ENCODE results near the gene GFER. TPM values are rescaled to one million over a fixed set of nuclear protein-coding genes. Genes with fewer than 3 reads are reported as not detected.
A peak's percentile ranks its signal among the peaks of the same experiment; 100 is the strongest.

The GFER gene
- total and polyA plus RNA-seq, 5 donors from 2014 or later, result 18.4 to 45.5 (median 35.9) TPM

DNA sequence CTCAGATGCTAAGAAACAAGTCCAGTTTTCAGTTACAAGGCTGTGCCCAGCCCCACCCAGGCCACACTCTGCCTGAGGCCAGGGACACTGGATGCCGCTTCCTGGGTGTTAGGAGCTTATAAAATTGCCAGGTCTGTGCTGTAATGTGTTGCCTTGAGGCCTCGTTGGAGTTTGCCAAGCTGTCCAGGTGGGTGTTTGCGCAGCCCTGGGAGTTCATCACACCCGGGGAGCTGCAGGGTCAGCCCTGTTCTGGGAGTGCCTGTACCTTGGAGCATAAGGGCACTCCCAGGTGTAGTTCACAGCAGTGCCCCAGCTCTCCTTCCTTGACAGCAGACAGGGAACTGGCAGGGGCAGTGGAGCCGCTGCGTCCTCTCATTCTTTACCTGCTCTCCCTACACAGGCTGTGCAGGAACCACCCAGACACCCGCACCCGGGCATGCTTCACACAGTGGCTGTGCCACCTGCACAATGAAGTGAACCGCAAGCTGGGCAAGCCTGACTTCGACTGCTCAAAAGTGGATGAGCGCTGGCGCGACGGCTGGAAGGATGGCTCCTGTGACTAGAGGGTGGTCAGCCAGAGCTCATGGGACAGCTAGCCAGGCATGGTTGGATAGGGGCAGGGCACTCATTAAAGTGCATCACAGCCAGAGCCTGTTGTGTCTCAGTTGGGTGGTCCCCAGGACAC, 1.6 kb downstream of the GFER start:
- Mint-ChIP-seq H3K4me1 (peaks cover 0 to 33% (median 11%) of the 10 kb centered on the region in 4 donors), H3K9me3 (peaks cover 0 to 2% (median 0%) of the 10 kb centered on the region in 7 donors), H3K4me3 (peak overlapping the region; percentile 80 to 88 (median 82)), H3K36me3 (no peaks in the 10 kb centered on the region), H3K27ac (no peak overlapping the region), H3K27me3 (peaks cover 41% of the 10 kb centered on the region)
- no peaks in the 10 kb centered on the region for H3K36me3 ChIP-seq (ENCODE audit: control insufficient read depth, insufficient read depth, low read length)
- no peak for ATAC-seq (ENCODE audit: low read depth in 2 of 2)
- H3K4me1 ChIP-seq (ENCODE audit: control insufficient read depth, insufficient read depth, low read length, poor library complexity, severe bottlenecking), result peaks cover 27% of the 10 kb centered on the region
- H3K9me3 ChIP-seq (ENCODE audit: control insufficient read depth in 2 of 2, low read length in 2 of 2), result no peaks in the 10 kb centered on the region
- no peak overlapping the region for H3K4me3 ChIP-seq (ENCODE audit: low read depth, low read length)
- H3K27me3 ChIP-seq (ENCODE audit: control insufficient read depth, insufficient read depth, low read length), result peaks cover 17% of the 10 kb centered on the region
- DNase-seq, result no peak
- H3K27ac ChIP-seq (ENCODE audit: insufficient read depth, low read length, poor library complexity, severe bottlenecking), result no peak overlapping the region

DNA sequence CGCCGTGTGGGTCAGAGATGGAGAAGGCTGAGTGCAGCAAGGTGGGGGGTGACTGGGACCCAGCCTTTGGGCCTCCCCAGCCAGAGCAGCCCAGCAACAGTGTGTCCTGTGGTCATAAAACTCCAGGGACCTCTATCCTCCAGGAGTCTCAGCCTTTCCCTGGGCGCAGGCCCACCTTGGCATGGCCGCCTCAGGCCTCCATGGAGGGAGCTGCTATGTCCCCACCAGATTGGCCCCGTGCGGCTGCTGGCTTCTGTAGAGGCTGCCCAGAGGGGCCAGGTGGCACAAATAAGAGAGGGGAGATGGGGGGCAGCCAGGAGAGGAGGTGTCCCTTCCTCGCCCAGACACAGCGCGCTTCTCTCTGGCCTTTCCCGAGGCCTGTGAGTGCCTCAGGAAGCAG, 3.2 kb downstream of the GFER start:
- no peaks in the 10 kb centered on the region for H3K36me3 Mint-ChIP-seq
- Histone ChIP-seq H3K27ac (ENCODE audit: insufficient read depth, low read length, poor library complexity, severe bottlenecking) (no peak overlapping the region), H3K27me3 (ENCODE audit: control insufficient read depth, insufficient read depth, low read length) (peaks cover 8% of the 10 kb centered on the region), H3K9me3 (ENCODE audit: control insufficient read depth in 2 of 2, low read length in 2 of 2) (no peaks in the 10 kb centered on the region), H3K4me3 (ENCODE audit: low read depth, low read length) (no peak overlapping the region), H3K36me3 (ENCODE audit: control insufficient read depth, insufficient read depth, low read length) (no peaks in the 10 kb centered on the region), H3K4me1 (ENCODE audit: control insufficient read depth, insufficient read depth, low read length, poor library complexity, severe bottlenecking) (peaks cover 39% of the 10 kb centered on the region)
- H3K4me1 Mint-ChIP-seq, result peaks cover 0 to 41% (median 18%) of the 10 kb centered on the region in 4 donors
- H3K9me3 Mint-ChIP-seq, result peaks cover 0 to 2% (median 0%) of the 10 kb centered on the region in 7 donors
- no peak for ATAC-seq (ENCODE audit: low read depth in 2 of 2)
- DNase-seq, result no peak
- peak overlapping the region in 2 of 4 donors; percentile 36 to 88 for H3K4me3 Mint-ChIP-seq
- H3K27ac Mint-ChIP-seq, result no peak overlapping the region
- peaks cover 27% of the 10 kb centered on the region for H3K27me3 Mint-ChIP-seq

DNA sequence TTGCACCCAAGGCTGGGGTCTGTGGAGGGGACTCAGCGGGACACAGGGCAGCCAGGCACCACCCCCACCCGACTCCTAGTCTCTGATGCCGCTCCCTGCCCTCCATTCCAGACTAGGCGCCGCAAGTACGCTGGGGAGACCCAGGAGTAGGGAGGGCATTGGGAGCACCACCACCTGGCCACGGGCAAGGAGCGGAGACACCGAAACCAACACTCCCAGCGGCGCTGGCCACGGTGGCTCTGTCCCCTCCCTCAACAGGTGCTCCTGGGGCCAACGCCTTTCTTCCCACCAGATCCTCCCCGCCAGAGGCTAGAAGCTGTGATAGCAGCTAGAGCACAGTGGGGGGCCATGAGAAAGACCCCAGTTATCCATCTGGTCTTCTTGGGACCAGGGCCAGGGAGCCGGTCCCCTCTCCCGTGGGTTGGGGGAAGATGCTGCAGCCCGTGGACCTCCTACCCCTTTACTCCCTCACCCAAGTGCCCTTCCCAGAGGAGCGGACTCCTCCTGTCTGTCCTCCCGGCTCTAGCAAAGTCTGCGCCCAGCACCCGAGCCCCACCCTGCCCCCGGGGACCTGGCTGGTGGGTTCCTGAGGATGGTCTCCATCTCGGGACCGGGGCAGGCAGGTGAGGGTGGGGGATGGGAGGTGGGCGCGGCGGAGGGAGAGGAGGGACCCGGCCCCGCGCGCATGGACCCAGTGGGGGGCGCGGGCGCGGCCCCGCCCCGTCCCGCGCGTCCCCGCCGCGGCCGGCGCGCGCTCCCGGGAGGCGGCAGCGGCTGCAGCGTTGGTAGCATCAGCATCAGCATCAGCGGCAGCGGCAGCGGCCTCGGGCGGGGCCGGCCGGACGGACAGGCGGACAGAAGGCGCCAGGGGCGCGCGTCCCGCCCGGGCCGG, 5.5 kb downstream of the GFER start, which contains the start of gene SYNGR3:
Gene SYNGR3, plus strand, starts transcription at position 762 of the 892 bp plus-strand sequence. CDS start 133 bp downstream, outside the sequence.
- DNase-seq (no peak), ATAC-seq (ENCODE audit: low read depth in 2 of 2) (no peak)
- Histone ChIP-seq H3K36me3 (ENCODE audit: control insufficient read depth, insufficient read depth, low read length) (no peaks in the 10 kb centered on the region), H3K4me3 (ENCODE audit: low read depth, low read length) (peak within 1 kb of the TSS; percentile 48), H3K9me3 (ENCODE audit: control insufficient read depth in 2 of 2, low read length in 2 of 2) (no peaks in the 10 kb centered on the region), H3K27ac (ENCODE audit: insufficient read depth, low read length, poor library complexity, severe bottlenecking) (no peak within 1 kb of the TSS), H3K27me3 (ENCODE audit: control insufficient read depth, insufficient read depth, low read length) (peaks cover 6% of the 10 kb centered on the region), H3K4me1 (ENCODE audit: control insufficient read depth, insufficient read depth, low read length, poor library complexity, severe bottlenecking) (peaks cover 30% of the 10 kb centered on the region)
- peaks cover 22% of the 10 kb centered on the region for H3K27me3 Mint-ChIP-seq
- H3K4me3 Mint-ChIP-seq, result peak within 1 kb of the TSS; percentile 80 to 90 (median 85)
- H3K9me3 Mint-ChIP-seq, result peaks cover 0 to 2% (median 0%) of the 10 kb centered on the region in 7 donors
- peak within 1 kb of the TSS in 1 of 3 donors; percentile 14 for H3K27ac Mint-ChIP-seq
- H3K36me3 Mint-ChIP-seq, result no peaks in the 10 kb centered on the region
- peaks cover 0 to 34% (median 14%) of the 10 kb centered on the region in 4 donors for H3K4me1 Mint-ChIP-seq

DNA sequence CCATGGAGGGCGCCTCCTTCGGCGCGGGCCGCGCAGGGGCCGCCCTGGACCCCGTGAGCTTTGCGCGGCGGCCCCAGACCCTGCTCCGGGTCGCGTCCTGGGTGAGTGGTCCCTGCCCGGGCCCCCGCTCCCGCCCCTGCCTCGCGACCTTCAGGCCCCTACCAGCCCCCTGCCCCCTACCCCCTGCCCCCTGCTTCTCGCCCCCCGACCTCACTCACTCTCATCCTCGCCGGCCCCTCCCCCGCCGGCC, 6.0 kb downstream of the GFER start:
- Mint-ChIP-seq H3K4me1 (peaks cover 0 to 29% (median 13%) of the 10 kb centered on the region in 4 donors), H3K27ac (no peak overlapping the region), H3K36me3 (no peaks in the 10 kb centered on the region), H3K4me3 (no peak overlapping the region), H3K27me3 (peaks cover 22% of the 10 kb centered on the region), H3K9me3 (peaks cover 0 to 2% (median 0%) of the 10 kb centered on the region in 7 donors)
- Histone ChIP-seq H3K27me3 (ENCODE audit: control insufficient read depth, insufficient read depth, low read length) (peaks cover 6% of the 10 kb centered on the region), H3K36me3 (ENCODE audit: control insufficient read depth, insufficient read depth, low read length) (no peaks in the 10 kb centered on the region), H3K4me1 (ENCODE audit: control insufficient read depth, insufficient read depth, low read length, poor library complexity, severe bottlenecking) (peaks cover 24% of the 10 kb centered on the region), H3K4me3 (ENCODE audit: low read depth, low read length) (no peak overlapping the region), H3K27ac (ENCODE audit: insufficient read depth, low read length, poor library complexity, severe bottlenecking) (no peak overlapping the region), H3K9me3 (ENCODE audit: control insufficient read depth in 2 of 2, low read length in 2 of 2) (no peaks in the 10 kb centered on the region)
- DNase-seq (no peak), ATAC-seq (ENCODE audit: low read depth in 2 of 2) (no peak)

DNA sequence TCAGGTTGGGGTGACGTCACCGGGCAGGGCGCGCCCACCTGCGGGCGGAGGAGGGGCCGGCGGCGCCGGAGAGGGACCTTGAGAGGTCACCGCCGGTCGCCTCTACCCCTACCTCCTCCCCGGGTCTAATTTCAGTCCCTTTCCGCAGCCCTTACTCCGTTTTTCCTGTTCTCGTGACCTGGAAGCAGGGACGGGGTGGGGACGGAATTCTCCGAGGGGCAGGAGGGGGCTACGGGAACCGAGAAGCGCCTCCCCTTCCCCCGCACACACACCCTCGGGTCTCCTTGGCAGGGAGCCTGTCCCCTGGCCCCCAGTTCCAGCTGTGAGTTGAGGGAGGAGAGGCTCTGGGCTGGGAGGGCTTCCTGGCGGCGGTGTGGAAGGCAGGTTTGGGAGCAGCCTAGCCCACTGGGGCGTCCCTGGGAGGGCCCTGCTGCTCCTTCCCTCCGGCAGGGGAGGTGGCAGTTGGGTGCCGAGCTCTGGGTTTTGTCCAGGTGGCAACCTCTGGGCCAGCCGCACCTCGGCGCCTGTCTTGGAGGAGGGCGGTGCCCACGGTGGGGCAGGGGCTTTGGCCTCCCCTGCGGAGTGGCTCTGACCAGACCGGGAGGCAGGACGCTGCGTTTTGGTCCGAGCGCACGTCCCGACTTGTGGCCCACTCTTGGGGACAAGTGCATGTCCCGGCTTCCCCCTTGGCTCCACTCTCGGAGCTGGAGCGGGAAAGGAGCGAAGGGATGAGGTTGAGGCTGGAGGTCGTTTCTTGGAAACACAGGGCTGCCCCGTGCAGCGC, 6.5 kb downstream of the GFER start:
- H3K36me3 ChIP-seq (ENCODE audit: control insufficient read depth, insufficient read depth, low read length), result no peaks in the 10 kb centered on the region
- H3K4me3 ChIP-seq (ENCODE audit: low read depth, low read length), result peak overlapping the region; percentile 48
- H3K4me1 Mint-ChIP-seq, result peaks cover 0 to 29% (median 13%) of the 10 kb centered on the region in 4 donors
- H3K27ac Mint-ChIP-seq, result peak overlapping the region in 2 of 3 donors; percentile 14 to 90
- H3K9me3 Mint-ChIP-seq, result peaks cover 0 to 2% (median 0%) of the 10 kb centered on the region in 7 donors
- peak overlapping the region; percentile 80 to 91 (median 83) for H3K4me3 Mint-ChIP-seq
- no peaks in the 10 kb centered on the region for H3K9me3 ChIP-seq (ENCODE audit: control insufficient read depth in 2 of 2, low read length in 2 of 2)
- H3K4me1 ChIP-seq (ENCODE audit: control insufficient read depth, insufficient read depth, low read length, poor library complexity, severe bottlenecking), result peaks cover 20% of the 10 kb centered on the region
- H3K27ac ChIP-seq (ENCODE audit: insufficient read depth, low read length, poor library complexity, severe bottlenecking), result no peak overlapping the region
- ATAC-seq (ENCODE audit: low read depth in 2 of 2) (no peak), DNase-seq (peak in 1 of 3 donors; percentile 39)
- peaks cover 6% of the 10 kb centered on the region for H3K27me3 ChIP-seq (ENCODE audit: control insufficient read depth, insufficient read depth, low read length)
- H3K36me3 Mint-ChIP-seq, result no peaks in the 10 kb centered on the region
- H3K27me3 Mint-ChIP-seq, result peaks cover 22% of the 10 kb centered on the region

DNA sequence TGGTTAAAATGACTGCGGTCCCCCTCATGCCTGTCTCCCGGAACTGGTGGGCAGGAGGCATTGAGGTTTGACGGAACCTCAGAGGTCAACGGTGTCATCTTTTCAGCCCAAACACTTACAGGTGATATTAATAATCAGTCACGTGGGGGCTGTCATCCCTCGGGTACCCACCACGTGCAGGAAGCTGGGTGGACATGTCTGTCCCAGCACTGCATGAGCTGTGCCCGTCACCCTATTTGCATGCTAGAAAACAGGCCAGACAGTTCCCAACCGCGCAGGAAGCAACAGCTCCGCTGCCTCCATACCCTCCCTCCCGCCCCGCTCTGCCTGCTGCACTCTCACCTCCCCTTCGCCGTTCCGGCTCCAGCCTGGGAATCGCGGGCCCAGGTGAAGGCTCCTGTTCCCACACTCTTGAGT, 7.2 kb downstream of the GFER start:
- H3K27me3 Mint-ChIP-seq, result peaks cover 22% of the 10 kb centered on the region
- H3K27ac ChIP-seq (ENCODE audit: insufficient read depth, low read length, poor library complexity, severe bottlenecking), result peak overlapping the region; percentile 77

DNA sequence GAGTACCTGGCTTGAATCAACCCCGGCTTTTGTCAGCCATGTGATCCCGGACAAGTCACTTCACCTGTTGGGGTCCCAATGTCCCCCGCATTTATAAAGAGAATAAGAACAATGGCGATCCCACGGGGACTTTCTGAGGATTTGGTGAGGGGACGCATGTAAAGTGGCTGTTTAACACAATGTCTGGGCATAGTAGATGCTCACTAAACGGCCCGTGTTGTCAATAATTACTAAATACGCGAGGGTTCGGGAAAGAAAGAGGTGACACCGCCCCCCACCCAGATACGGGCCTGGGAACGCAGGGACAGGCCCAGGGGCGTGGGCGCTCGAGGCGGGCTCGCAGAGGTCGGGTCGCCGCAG, 7.6 kb downstream of the GFER start:
- Mint-ChIP-seq H3K9me3 (peaks cover 0 to 2% (median 0%) of the 10 kb centered on the region in 7 donors), H3K27ac (peak overlapping the region; percentile 26 to 90 (median 74)), H3K36me3 (no peaks in the 10 kb centered on the region), H3K4me1 (peaks cover 0 to 29% (median 12%) of the 10 kb centered on the region in 4 donors), H3K27me3 (peaks cover 21% of the 10 kb centered on the region), H3K4me3 (peak overlapping the region; percentile 80 to 91 (median 83))
- H3K9me3 ChIP-seq (ENCODE audit: control insufficient read depth in 2 of 2, low read length in 2 of 2), result no peaks in the 10 kb centered on the region
- ATAC-seq (ENCODE audit: low read depth in 2 of 2), result no peak
- no peaks in the 10 kb centered on the region for H3K36me3 ChIP-seq (ENCODE audit: control insufficient read depth, insufficient read depth, low read length)
- H3K4me3 ChIP-seq (ENCODE audit: low read depth, low read length), result peak overlapping the region; percentile 61
- H3K27ac ChIP-seq (ENCODE audit: insufficient read depth, low read length, poor library complexity, severe bottlenecking), result peak overlapping the region; percentile 77
- peaks cover 6% of the 10 kb centered on the region for H3K27me3 ChIP-seq (ENCODE audit: control insufficient read depth, insufficient read depth, low read length)
- H3K4me1 ChIP-seq (ENCODE audit: control insufficient read depth, insufficient read depth, low read length, poor library complexity, severe bottlenecking), result peaks cover 20% of the 10 kb centered on the region
- peak in 1 of 3 donors; percentile 22 for DNase-seq

More for the DNA sequence above, 7.2 kb downstream of the GFER start:
- Histone ChIP-seq H3K36me3 (ENCODE audit: control insufficient read depth, insufficient read depth, low read length) (no peaks in the 10 kb centered on the region), H3K27me3 (ENCODE audit: control insufficient read depth, insufficient read depth, low read length) (peaks cover 6% of the 10 kb centered on the region), H3K4me3 (ENCODE audit: low read depth, low read length) (peak overlapping the region; percentile 61), H3K4me1 (ENCODE audit: control insufficient read depth, insufficient read depth, low read length, poor library complexity, severe bottlenecking) (peaks cover 20% of the 10 kb centered on the region), H3K9me3 (ENCODE audit: control insufficient read depth in 2 of 2, low read length in 2 of 2) (no peaks in the 10 kb centered on the region)
- Mint-ChIP-seq H3K4me3 (peak overlapping the region; percentile 80 to 91 (median 83)), H3K9me3 (peaks cover 0 to 2% (median 0%) of the 10 kb centered on the region in 7 donors), H3K36me3 (no peaks in the 10 kb centered on the region), H3K4me1 (peaks cover 0 to 29% (median 13%) of the 10 kb centered on the region in 4 donors), H3K27ac (peak overlapping the region; percentile 26 to 90 (median 74))
- DNase-seq (peak; percentile 35 to 56 (median 36)), ATAC-seq (ENCODE audit: low read depth in 2 of 2) (peak in 1 of 2 donors; percentile 17)

All from CD4-positive, CD25-positive, alpha-beta regulatory T cell (primary cell).